ENCODE results near the gene ALKBH4. TPM values are rescaled to one million over a fixed set of nuclear protein-coding genes. Genes with fewer than 3 reads are reported as not detected.
A peak's percentile ranks its signal among the peaks of the same experiment; 100 is the strongest.

ALKBH4 gene
- total and polyA plus RNA-seq, 2 donors = 9.7 to 11.8 TPM

- WGBS = 67% methylated on average over 12 of the region's 12 CpGs
- Histone ChIP-seq H3K4me3 (ENCODE audit: low read depth, low read length) (no peak overlapping the region), H3K4me1 (ENCODE audit: insufficient read depth) (no peaks in the 10 kb centered on the region), H3K36me3 (ENCODE audit: insufficient read depth) (peaks cover 5% of the 10 kb centered on the region), H3K27ac (ENCODE audit: low read depth) (no peak overlapping the region)
- no peak for DNase-seq (ENCODE audit: extremely low spot score)
These were observed 10.2 kb downstream of the ALKBH4 start for GRCh38 chr7:102454468-102454867.

DNA sequence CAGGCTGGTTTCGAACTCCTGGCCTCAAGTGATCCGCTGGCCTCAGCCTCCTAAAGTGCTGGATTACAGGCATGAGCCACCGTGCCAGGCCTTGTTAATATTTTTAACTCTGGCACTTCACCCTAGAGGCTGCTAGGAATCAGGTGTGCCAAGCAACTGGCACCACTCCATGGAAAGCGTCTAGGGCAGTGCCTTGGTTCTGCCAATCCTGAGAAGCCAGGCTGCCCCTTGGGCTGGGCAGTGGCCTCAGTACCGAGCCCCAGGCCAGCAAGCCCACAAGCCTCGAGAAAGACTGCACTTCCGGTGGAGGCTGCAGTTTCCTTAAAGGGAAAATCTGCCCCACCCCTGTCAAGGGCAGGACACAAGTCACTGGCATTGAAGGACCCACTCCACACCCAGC is 11.3 kb downstream of the ALKBH4 start:
- Histone ChIP-seq H3K4me1 (ENCODE audit: insufficient read depth) (no peaks in the 10 kb centered on the region), H3K4me3 (ENCODE audit: low read depth, low read length) (no peak overlapping the region), H3K36me3 (ENCODE audit: insufficient read depth) (peaks cover 5% of the 10 kb centered on the region), H3K27ac (ENCODE audit: low read depth) (no peak overlapping the region)
- WGBS = 84% methylated on average over 7 of the region's 7 CpGs
- no peak for DNase-seq (ENCODE audit: extremely low spot score)

GRCh38 chr7:102452451-102452850 is 12.2 kb downstream of the ALKBH4 start:
- WGBS = 86% methylated on average over 6 of the region's 6 CpGs
- no peak overlapping the region for H3K4me3 ChIP-seq (ENCODE audit: low read depth, low read length)
- no peak overlapping the region for H3K27ac ChIP-seq (ENCODE audit: low read depth)
- DNase-seq (ENCODE audit: extremely low spot score) = no peak
- H3K36me3 ChIP-seq (ENCODE audit: insufficient read depth) = peaks cover 3% of the 10 kb centered on the region
- H3K4me1 ChIP-seq (ENCODE audit: insufficient read depth) = no peaks in the 10 kb centered on the region

GRCh38 chr7:102451371-102452054 is 13.2 kb downstream of the ALKBH4 start:
- Histone ChIP-seq H3K4me1 (ENCODE audit: insufficient read depth) (no peaks in the 10 kb centered on the region), H3K27ac (ENCODE audit: low read depth) (no peak overlapping the region), H3K4me3 (ENCODE audit: low read depth, low read length) (no peak overlapping the region), H3K36me3 (ENCODE audit: insufficient read depth) (peaks cover 4% of the 10 kb centered on the region)
- WGBS = 44% methylated on average over 23 of the region's 23 CpGs
- DNase-seq (ENCODE audit: extremely low spot score) = no peak

- H3K27ac ChIP-seq (ENCODE audit: low read depth) = no peak overlapping the region
- peaks cover 3% of the 10 kb centered on the region for H3K36me3 ChIP-seq (ENCODE audit: insufficient read depth)
- WGBS = 72% methylated on average over 6 of the region's 6 CpGs
- H3K4me1 ChIP-seq (ENCODE audit: insufficient read depth) = no peaks in the 10 kb centered on the region
- no peak for DNase-seq (ENCODE audit: extremely low spot score)
- H3K4me3 ChIP-seq (ENCODE audit: low read depth, low read length) = no peak overlapping the region
These were observed 14.4 kb downstream of the ALKBH4 start for GRCh38 chr7:102450242-102450641.

DNA sequence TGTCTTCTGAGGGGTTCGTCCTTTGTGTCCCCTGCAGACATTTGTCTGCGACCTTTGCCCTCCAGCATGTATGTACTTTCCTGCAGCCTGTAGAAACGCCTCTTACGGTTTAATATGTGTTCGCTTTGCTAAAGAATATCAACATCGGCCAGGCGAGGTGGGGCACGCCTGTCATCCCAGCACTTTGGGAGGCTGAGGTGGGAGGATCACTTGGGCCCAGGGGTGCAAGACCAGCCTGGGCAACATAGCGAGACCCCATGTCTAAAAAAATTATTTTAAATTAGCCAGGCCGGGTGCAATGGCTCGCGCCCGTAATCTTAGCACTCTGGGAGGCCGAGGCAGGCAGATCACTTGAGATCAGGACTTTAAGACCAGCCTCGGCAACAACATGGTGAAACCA is 15.5 kb downstream of the ALKBH4 start:
- H3K4me1 ChIP-seq (ENCODE audit: insufficient read depth) = no peaks in the 10 kb centered on the region
- DNase-seq (ENCODE audit: extremely low spot score) = no peak
- H3K36me3 ChIP-seq (ENCODE audit: insufficient read depth) = peaks cover 3% of the 10 kb centered on the region
- H3K4me3 ChIP-seq (ENCODE audit: low read depth, low read length) = no peak overlapping the region
- WGBS = 96% methylated on average over 15 of the region's 15 CpGs
- H3K27ac ChIP-seq (ENCODE audit: low read depth) = no peak overlapping the region

- H3K27ac ChIP-seq (ENCODE audit: low read depth) = no peak overlapping the region
- H3K4me3 ChIP-seq (ENCODE audit: low read depth, low read length) = no peak overlapping the region
- H3K36me3 ChIP-seq (ENCODE audit: insufficient read depth) = peaks cover 3% of the 10 kb centered on the region
- no peaks in the 10 kb centered on the region for H3K4me1 ChIP-seq (ENCODE audit: insufficient read depth)
- DNase-seq (ENCODE audit: extremely low spot score) = no peak
- WGBS = 91% methylated on average over 14 of the region's 14 CpGs
These were observed 17.4 kb downstream of the ALKBH4 start for GRCh38 chr7:102447311-102447710.

- Histone ChIP-seq H3K36me3 (ENCODE audit: insufficient read depth) (peaks cover 3% of the 10 kb centered on the region), H3K4me1 (ENCODE audit: insufficient read depth) (no peaks in the 10 kb centered on the region), H3K27ac (ENCODE audit: low read depth) (no peak overlapping the region), H3K4me3 (ENCODE audit: low read depth, low read length) (no peak overlapping the region)
- 95% methylated on average over 41 of the region's 41 CpGs for WGBS
- DNase-seq (ENCODE audit: extremely low spot score) = no peak
These were observed 18.1 kb downstream of the ALKBH4 start for GRCh38 chr7:102446387-102447156.

DNA sequence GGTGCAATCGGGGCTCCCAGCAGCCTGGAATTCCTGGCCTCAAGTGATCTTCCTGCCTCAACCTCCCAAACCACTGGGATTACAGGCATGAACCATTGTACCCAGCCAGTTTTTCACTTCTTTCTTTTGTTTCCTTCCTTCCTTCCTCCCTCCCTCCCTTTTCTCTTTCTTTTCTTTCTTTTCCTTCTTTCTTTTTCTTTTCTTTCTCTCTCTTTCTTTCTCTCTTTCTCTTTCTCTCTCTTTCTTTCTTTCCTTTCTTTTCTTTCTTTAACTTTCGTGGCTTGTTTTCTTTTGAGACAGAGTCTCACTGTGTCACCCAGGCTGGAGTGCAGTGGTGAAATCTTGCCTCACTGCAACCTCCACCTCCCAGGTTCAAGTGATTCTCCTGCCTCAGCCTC is 19.0 kb downstream of the ALKBH4 start:
- Histone ChIP-seq H3K4me3 (ENCODE audit: low read depth, low read length) (no peak overlapping the region), H3K27ac (ENCODE audit: low read depth) (no peak overlapping the region), H3K36me3 (ENCODE audit: insufficient read depth) (peaks cover 3% of the 10 kb centered on the region), H3K4me1 (ENCODE audit: insufficient read depth) (no peaks in the 10 kb centered on the region)
- no peak for DNase-seq (ENCODE audit: extremely low spot score)
- WGBS = 70% methylated on average over 2 of the region's 2 CpGs

DNA sequence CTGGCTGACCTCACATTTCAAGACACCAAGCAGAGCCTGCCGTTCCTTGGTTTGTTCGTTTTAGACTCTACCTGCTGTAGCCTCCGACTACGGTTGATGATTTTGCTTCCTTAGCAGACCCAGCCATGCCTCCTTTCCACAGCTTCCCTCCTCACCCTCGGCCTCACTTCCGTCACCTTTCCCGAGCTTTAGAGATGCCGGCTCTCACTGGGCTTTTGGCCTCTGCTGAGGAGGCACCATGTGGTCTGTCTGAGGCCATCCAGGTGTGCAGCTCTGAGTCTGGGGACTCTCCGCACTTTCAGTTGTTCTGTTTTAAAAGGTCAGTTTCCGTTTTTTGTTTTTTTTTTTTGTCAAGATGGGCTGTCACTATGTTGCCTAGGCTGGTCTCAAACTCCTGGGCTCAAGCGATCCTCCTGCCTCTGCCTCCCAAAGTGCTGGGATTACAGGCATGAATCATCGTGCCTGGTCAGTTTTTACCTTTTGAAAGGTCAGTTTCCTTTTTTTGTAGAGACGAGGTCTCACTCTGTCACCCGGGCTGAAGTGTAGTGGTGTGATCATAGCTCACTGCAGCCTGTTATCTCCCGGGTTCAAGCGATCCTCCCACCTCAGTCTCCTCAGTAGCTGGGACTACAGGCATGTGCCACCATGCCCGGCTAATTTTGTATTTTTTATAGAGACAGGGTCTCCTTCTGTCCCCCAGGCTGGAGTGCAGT is 19.5 kb downstream of the ALKBH4 start:
- Histone ChIP-seq H3K27ac (ENCODE audit: low read depth) (no peak overlapping the region), H3K4me1 (ENCODE audit: insufficient read depth) (no peaks in the 10 kb centered on the region), H3K4me3 (ENCODE audit: low read depth, low read length) (no peak overlapping the region), H3K36me3 (ENCODE audit: insufficient read depth) (peaks cover 3% of the 10 kb centered on the region)
- DNase-seq (ENCODE audit: extremely low spot score) = no peak
- 91% methylated on average over 17 of the region's 17 CpGs for WGBS

DNA sequence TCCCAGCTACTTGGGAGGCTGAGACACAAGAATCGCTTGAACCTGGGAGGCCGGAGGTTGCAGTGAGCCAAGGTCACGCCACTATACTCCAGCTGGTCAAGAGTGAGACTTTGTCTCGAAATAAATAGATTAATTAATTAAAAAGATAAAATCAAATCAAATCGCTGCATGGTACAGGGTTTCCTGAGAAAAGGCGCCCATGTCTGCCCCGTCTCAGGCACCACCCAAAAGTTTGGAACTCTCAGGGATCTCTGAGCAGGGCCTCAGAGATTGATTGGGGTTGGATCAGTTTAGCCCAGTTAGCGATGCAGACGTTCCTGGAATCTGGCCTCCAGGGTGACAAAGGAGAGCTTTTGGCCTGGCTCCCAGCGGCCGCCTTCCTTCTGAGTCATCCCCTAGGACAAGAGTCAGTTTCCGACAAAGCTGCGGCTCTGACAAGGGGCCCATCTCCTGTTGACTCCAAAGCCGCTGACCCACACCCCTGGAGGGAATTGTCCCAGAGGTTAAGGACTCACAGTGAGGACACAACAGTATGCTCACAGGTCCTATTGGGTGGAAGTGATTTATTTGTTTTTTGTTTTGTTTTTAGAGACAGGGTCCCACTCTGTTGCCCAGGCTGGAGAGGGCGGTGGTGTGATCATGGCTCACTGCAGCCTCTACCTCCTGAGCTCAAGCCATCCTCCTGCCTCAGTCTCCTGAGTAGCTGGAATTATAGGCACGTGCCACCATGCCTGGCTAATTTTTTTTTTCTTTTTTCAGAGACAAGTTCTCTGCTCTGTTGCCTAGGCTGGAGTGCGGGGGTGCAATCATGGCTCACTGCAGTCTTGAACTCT is 24.5 kb downstream of the ALKBH4 start:
- 71% methylated on average over 17 of the region's 17 CpGs for WGBS

DNA sequence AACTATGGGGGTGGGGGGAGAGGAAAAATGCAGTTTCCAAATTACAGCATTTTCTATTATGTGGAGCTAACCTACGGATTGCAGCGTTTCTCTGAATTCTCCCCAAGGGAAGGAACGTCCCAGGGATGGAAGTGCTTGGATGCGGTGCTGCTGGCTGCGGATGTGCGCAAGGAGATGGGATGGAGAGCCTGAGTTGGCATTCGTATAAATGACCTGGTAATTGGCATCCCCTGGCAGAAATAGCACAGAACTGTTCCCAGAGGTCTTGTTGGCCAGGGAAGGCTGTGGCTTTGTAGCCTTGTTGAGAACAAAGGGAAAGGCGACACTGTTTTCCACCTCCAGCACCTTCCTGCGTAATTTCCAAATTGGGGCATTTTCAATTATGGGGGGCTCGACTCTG is 28.5 kb downstream of the ALKBH4 start:
- 93% methylated on average over 10 of the region's 10 CpGs for WGBS
- H3K4me1 ChIP-seq (ENCODE audit: insufficient read depth) = no peaks in the 10 kb centered on the region
- H3K36me3 ChIP-seq (ENCODE audit: insufficient read depth) = peaks cover 2% of the 10 kb centered on the region
- DNase-seq (ENCODE audit: extremely low spot score) = no peak
- H3K4me3 ChIP-seq (ENCODE audit: low read depth, low read length) = no peak overlapping the region
- no peak overlapping the region for H3K27ac ChIP-seq (ENCODE audit: low read depth)

More for the DNA sequence above, 24.5 kb downstream of the ALKBH4 start:
- H3K4me3 ChIP-seq (ENCODE audit: low read depth, low read length) = no peak overlapping the region
- peaks cover 2% of the 10 kb centered on the region for H3K36me3 ChIP-seq (ENCODE audit: insufficient read depth)
- H3K4me1 ChIP-seq (ENCODE audit: insufficient read depth) = no peaks in the 10 kb centered on the region
- no peak for DNase-seq (ENCODE audit: extremely low spot score)
- no peak overlapping the region for H3K27ac ChIP-seq (ENCODE audit: low read depth)

DNA sequence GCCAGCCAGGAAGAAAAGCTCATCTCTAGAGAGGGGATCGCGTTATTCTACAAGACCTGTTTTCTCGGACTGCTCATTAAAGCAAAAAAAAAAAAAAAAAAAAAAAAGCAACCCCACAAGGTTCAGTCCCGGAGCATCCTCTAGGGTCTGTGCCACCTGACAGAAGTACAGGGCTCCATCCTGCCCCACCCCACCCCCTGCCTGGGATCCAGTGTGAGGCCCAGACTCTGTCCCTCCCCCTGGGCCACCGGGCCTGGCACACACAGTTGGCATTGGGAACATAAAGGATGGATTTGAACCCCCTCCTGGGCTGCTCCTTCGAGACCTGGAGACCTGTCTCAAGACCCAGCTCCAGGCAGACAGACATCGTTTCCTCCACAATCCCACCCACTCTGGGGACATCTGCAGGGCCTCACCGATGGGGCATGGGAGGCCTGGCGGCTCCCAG is 30.6 kb downstream of the ALKBH4 start:
- peaks cover 2% of the 10 kb centered on the region for H3K36me3 ChIP-seq (ENCODE audit: insufficient read depth)
- DNase-seq (ENCODE audit: extremely low spot score) = no peak
- no peak overlapping the region for H3K27ac ChIP-seq (ENCODE audit: low read depth)
- no peaks in the 10 kb centered on the region for H3K4me1 ChIP-seq (ENCODE audit: insufficient read depth)
- 30% methylated on average over 9 of the region's 9 CpGs for WGBS
- H3K4me3 ChIP-seq (ENCODE audit: low read depth, low read length) = peak overlapping the region; percentile 92

Measured in urinary bladder (tissue), 4 donors.